DOHH2 (cell line): ENCODE results near the gene UTP18.

Source experiments
- CTCF ChIP-seq: fragments of 200-600 bp; sonication (generic); IDR thresholded peaks from one replicate; pipeline ENCODE4 v1.5.1; 2014; ENCODE audit warnings: antibody characterized with exemption, mild to moderate bottlenecking, low read depth, low read length; ENCODE audit not compliant: poor library complexity, severe bottlenecking
- EZH2phosphoT487 ChIP-seq: fragments of 200-600 bp; sonication (generic); IDR thresholded peaks from 2 replicates; pipeline ENCODE4 v1.6.1; 2017; ENCODE audit warnings: borderline replicate concordance, mild to moderate bottlenecking, antibody characterized with exemption, low read length, moderate library complexity, mixed read lengths

GRCh38 chr17:51263006-51263405 lies 2.7 kb downstream of the UTP18 start:
- TF ChIP-seq CTCF (no peak), EZH2phosphoT487 (no peak)
